CD8-positive, alpha-beta memory T cell (primary cell): ENCODE results near the gene AGAP2. TPM values are rescaled to one million over a fixed set of nuclear protein-coding genes. Genes with fewer than 3 reads are reported as not detected.
A peak's percentile ranks its signal among the peaks of the same experiment; 100 is the strongest.

ENCODE experiments used
- CTCF ChIA-PET: fragments of 350-600 bp; sonication (Branson Sonifier 250); formaldehyde crosslinking; loops from one replicate; lab custom pipeline; 2021; ENCODE audit warnings: antibody characterized with exemption; lab: Charles Lee
- POLR2A ChIA-PET: fragments of 350-600 bp; sonication (Branson Sonifier 250); formaldehyde crosslinking; loops from one replicate; lab custom pipeline; 2021; ENCODE audit warnings: antibody characterized with exemption; lab: Charles Lee
- DNase-seq, 5 donors: peaks; one replicate each; pipeline versions ENCODE4 v3.0.0 to v3.0.0-alpha.2; 2020 to 2022; ENCODE audit warnings: mixed read lengths in 1 of 5
- H3K27ac ChIP-seq: one replicate; pipeline ENCODE4 v1.7.0; 2013; ENCODE audit warnings: low read depth, mild to moderate bottlenecking, low read length, moderate library complexity
- H3K27me3 ChIP-seq: 2 replicates; pipeline ENCODE4 v1.7.0; 2013; ENCODE audit warnings: low read length, mild to moderate bottlenecking; ENCODE audit not compliant: insufficient read depth, poor library complexity, severe bottlenecking
- H3K36me3 ChIP-seq: 2 replicates; pipeline ENCODE4 v1.7.0; 2013; ENCODE audit warnings: mild to moderate bottlenecking, low read length, moderate library complexity; ENCODE audit not compliant: insufficient read depth
- H3K4me1 ChIP-seq: 2 replicates; pipeline ENCODE4 v1.7.0; 2013; ENCODE audit warnings: mild to moderate bottlenecking, low read length, moderate library complexity; ENCODE audit not compliant: insufficient read depth
- H3K4me3 ChIP-seq: 2 replicates; pipeline ENCODE4 v1.7.0; 2013; ENCODE audit warnings: mild to moderate bottlenecking, low read length
- H3K9me3 ChIP-seq: 2 replicates; pipeline ENCODE4 v1.7.0; 2013; ENCODE audit warnings: mild to moderate bottlenecking, low read length
- H3K27ac Mint-ChIP-seq, 8 donors: one replicate each; pipeline ENCODE4 v1.8.0; 2020 to 2021; ENCODE audit warnings: mixed read lengths in 8 of 8, mild to moderate bottlenecking in 6 of 8, inconsistent platforms in 3 of 8, moderate library complexity in 3 of 8
- H3K27me3 Mint-ChIP-seq, 2 donors: one replicate each; pipeline ENCODE4 v1.8.0; 2020 to 2021; ENCODE audit warnings: mixed read lengths in 2 of 2, mild to moderate bottlenecking in 1 of 2, moderate library complexity in 1 of 2
- H3K36me3 Mint-ChIP-seq, 3 donors: one replicate each; pipeline ENCODE4 v1.8.0; 2020 to 2021; ENCODE audit warnings: mixed read lengths in 3 of 3, inconsistent platforms in 1 of 3, mild to moderate bottlenecking in 1 of 3
- H3K4me1 Mint-ChIP-seq, 3 donors: one replicate each; pipeline ENCODE4 v1.8.0; 2020 to 2021; ENCODE audit warnings: mixed read lengths in 3 of 3, inconsistent platforms in 1 of 3, mild to moderate bottlenecking in 1 of 3
- H3K4me3 Mint-ChIP-seq, 7 donors: one replicate each; pipeline ENCODE4 v1.8.0; 2020 to 2021; ENCODE audit warnings: mixed read lengths in 7 of 7, mild to moderate bottlenecking in 6 of 7, moderate library complexity in 4 of 7, inconsistent platforms in 2 of 7
- H3K9me3 Mint-ChIP-seq, 5 donors: one replicate each; pipeline ENCODE4 v1.8.0; 2020 to 2022; ENCODE audit warnings: mixed read lengths in 5 of 5, mild to moderate bottlenecking in 3 of 5, moderate library complexity in 2 of 5, inconsistent platforms in 1 of 5
- polyA plus RNA-seq: library from polyadenylated mRNA; unstranded; fragments of 300-500 nt; fragmentation: Illumina TruSeq; gene quantifications from one replicate; pipeline ENCODE4 v1.2.3, GENCODE V29; 2021
- total RNA-seq, 2 experiments: library from RNA; stranded (reverse); gene quantifications; one replicate each; pipeline ENCODE4 v1.2.3, GENCODE V29; 2021

The AGAP2 gene
- total and polyA plus RNA-seq, 3 experiments from 2014 or later, result 6.4 to 31.7 (median 29.9) TPM

DNA sequence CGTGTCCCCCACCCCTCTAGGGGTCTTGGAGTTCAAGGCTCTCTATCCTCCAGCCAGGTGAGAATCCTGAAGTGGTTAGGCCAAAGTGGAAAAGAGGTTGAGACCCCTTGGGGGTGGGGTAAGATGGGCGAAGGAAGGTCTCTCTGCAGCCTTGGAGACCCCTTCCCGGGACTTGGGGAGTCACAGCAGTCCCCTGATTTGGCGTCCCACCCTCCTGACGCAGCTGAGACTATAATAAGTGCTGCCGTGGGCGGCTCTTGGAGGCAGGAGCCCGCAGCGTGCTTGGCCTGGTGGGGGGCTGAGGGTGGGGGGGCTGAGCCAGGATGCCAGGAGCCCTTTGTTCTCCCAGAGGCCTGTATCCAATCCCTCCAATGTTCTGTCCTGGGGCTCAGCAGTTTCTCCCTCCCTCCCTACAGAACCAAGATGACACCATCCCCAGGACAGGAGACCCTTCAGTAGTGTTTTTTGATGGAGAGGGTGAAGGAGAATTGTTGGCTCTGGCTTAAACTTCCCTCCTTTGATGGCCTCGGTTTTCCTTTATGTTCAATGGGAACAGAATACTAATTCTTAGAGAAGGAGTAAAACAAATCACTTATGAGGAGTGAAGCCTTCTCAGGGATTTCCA, 1.5 kb upstream of the AGAP2 start:
- peak overlapping the region in 6 of 7 donors; percentile 62 to 95 (median 79) for H3K4me3 Mint-ChIP-seq
- DNase-seq, result peak in 1 of 5 donors; percentile 44
- CTCF ChIA-PET, result interaction anchor here (0.7 to 2.7 kb wide), 8 partner anchors 14 to 253 kb away, joined by 3 to 11 read pairs (median 6); no protein-coding TSS in a partner anchor
- no peak overlapping the region for H3K4me3 ChIP-seq
- peaks cover under 1 to 45% (median 5%) of the 10 kb centered on the region in 3 donors for H3K36me3 Mint-ChIP-seq
- H3K9me3 ChIP-seq, result no peaks in the 10 kb centered on the region
- H3K4me1 ChIP-seq, result peaks cover 49% of the 10 kb centered on the region
- POLR2A ChIA-PET, result interaction anchor here (0.5 kb wide), 1 partner anchor 1051 kb away, joined by 3 read pairs; no protein-coding TSS in a partner anchor
- H3K36me3 ChIP-seq, result peaks cover 5% of the 10 kb centered on the region
- H3K4me1 Mint-ChIP-seq, result peaks cover 51 to 74% (median 53%) of the 10 kb centered on the region in 3 donors
- H3K27ac Mint-ChIP-seq, result peak overlapping the region; percentile 80 to 100 (median 96)
- H3K27me3 ChIP-seq, result no peaks in the 10 kb centered on the region
- H3K9me3 Mint-ChIP-seq, result no peaks in the 10 kb centered on the region
- H3K27me3 Mint-ChIP-seq, result peaks cover 0 to 3% of the 10 kb centered on the region in 2 donors
- peak overlapping the region; percentile 95 for H3K27ac ChIP-seq

DNA sequence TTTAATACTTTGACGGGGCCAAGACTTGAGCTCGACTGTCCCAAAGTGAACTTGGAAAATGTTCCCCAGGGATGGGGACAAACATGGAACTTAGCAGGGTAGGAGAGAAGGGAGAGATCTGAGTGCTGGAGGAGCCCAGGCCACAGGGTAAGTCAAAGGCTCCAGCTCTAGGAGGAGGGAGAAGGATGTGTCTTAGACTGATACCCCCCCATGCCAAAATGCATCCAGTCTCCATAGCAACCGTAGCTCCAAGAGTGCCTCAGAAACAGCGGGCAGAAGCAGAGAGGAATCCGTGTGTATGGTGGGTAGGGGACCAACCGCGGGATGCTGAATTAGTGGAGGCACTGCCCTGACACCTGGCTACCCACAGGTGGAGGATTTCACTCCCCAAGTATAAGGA, 845 bp upstream of the AGAP2 start:
- Mint-ChIP-seq H3K27ac (peak overlapping the region; percentile 80 to 97 (median 95)), H3K27me3 (peaks cover 0 to 5% of the 10 kb centered on the region in 2 donors), H3K4me1 (peaks cover 51 to 73% (median 53%) of the 10 kb centered on the region in 3 donors), H3K9me3 (no peaks in the 10 kb centered on the region), H3K36me3 (peaks cover 7 to 47% (median 11%) of the 10 kb centered on the region in 3 donors), H3K4me3 (peak overlapping the region; percentile 62 to 84 (median 77))
- Histone ChIP-seq H3K36me3 (peaks cover 11% of the 10 kb centered on the region), H3K4me3 (no peak overlapping the region), H3K4me1 (peaks cover 48% of the 10 kb centered on the region), H3K27ac (peak overlapping the region; percentile 95), H3K27me3 (no peaks in the 10 kb centered on the region), H3K9me3 (no peaks in the 10 kb centered on the region)
- CTCF ChIA-PET, result interaction anchor here (0.7 kb wide), 1 partner anchor 156 kb away, joined by 3 read pairs; no protein-coding TSS in a partner anchor
- DNase-seq, result no peak
- POLR2A ChIA-PET, result no interaction called here

GRCh38 chr12:57737467-57738460, 778 bp downstream of the AGAP2 start:
- Mint-ChIP-seq H3K27me3 (peaks cover 0 to 5% of the 10 kb centered on the region in 2 donors), H3K27ac (no peak overlapping the region), H3K9me3 (no peaks in the 10 kb centered on the region), H3K4me1 (peaks cover 46 to 61% (median 47%) of the 10 kb centered on the region in 3 donors), H3K4me3 (no peak overlapping the region), H3K36me3 (peaks cover 7 to 62% (median 12%) of the 10 kb centered on the region in 3 donors)
- Histone ChIP-seq H3K27ac (no peak overlapping the region), H3K36me3 (peaks cover 28% of the 10 kb centered on the region), H3K9me3 (no peaks in the 10 kb centered on the region), H3K4me3 (no peak overlapping the region), H3K4me1 (peaks cover 41% of the 10 kb centered on the region), H3K27me3 (no peaks in the 10 kb centered on the region)
- ChIA-PET POLR2A (interaction anchor here (0.7 to 0.9 kb wide), 2 partner anchors 13 to 15 kb away, joined by 3 to 10 read pairs; no protein-coding TSS in a partner anchor), CTCF (no interaction called here)
- DNase-seq, result peak in 1 of 5 donors; percentile 45

- DNase-seq, result peak in 1 of 5 donors; percentile 25
- POLR2A ChIA-PET, result interaction anchor here (0.7 to 0.9 kb wide), 2 partner anchors 12 to 14 kb away, joined by 3 to 10 read pairs; no protein-coding TSS in a partner anchor
- Mint-ChIP-seq H3K36me3 (peaks cover 7 to 69% (median 12%) of the 10 kb centered on the region in 3 donors), H3K9me3 (no peaks in the 10 kb centered on the region), H3K27ac (peak overlapping the region in 7 of 8 donors; percentile 48 to 88 (median 84)), H3K27me3 (peaks cover 0 to 5% of the 10 kb centered on the region in 2 donors), H3K4me3 (peak overlapping the region in 2 of 7 donors; percentile 49 to 56), H3K4me1 (peaks cover 39 to 53% (median 41%) of the 10 kb centered on the region in 3 donors)
- no peak overlapping the region for H3K27ac ChIP-seq
- H3K4me3 ChIP-seq, result no peak overlapping the region
- H3K27me3 ChIP-seq, result no peaks in the 10 kb centered on the region
- peaks cover 36% of the 10 kb centered on the region for H3K36me3 ChIP-seq
- CTCF ChIA-PET, result no interaction called here
- no peaks in the 10 kb centered on the region for H3K9me3 ChIP-seq
- H3K4me1 ChIP-seq, result peaks cover 32% of the 10 kb centered on the region
Observed at GRCh38 chr12:57736741-57737466, 1.6 kb downstream of the AGAP2 start.

DNA sequence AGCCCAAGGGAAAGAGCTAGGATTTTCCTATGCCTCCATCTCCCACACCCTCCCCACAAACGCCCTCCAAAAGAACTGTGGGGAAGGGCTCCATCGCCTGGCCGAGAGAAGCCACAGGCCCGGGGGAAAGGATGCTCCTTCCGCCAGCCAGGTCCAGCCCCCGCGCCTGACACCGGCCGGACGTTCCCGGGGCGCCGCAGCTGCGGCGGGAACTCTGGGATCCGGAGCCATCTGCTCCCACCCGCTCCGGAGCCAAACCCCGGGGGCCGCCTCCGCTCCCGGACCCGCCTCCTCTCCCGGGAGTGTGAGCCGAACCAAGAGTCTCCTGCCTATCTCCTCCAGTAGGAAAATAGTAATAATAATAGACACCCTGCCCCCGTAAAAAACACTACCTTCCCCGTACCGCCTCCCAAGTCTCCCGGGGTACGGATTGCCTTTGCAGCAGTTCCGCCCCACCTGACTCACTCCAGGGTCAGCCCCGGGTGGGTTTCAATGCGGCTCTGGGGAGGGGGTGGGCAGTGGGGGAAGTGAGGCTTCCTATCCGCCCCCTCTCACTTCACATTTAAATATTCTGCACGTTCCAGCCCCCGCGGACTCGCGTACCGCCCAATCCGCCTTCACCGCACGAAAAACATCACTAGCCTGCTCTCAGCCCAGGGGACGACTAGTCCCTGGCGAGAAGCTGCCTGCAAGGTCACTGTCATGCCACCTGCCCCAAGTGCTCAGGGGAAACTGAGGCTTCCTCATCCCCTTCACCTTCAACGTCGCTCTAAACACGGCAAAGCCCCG, 2.4 kb downstream of the AGAP2 start:
- peaks cover 0 to 4% of the 10 kb centered on the region in 2 donors for H3K27me3 Mint-ChIP-seq
- ChIA-PET CTCF (interaction anchor here (1.0 to 1.4 kb wide), 3 partner anchors 9 to 23 kb away, joined by 3 to 4 read pairs (median 4); partner anchors contain the start of gene TSPAN31), POLR2A (interaction anchor here (0.5 to 0.9 kb wide), 2 partner anchors 11 to 479 kb away, joined by 4 to 10 read pairs; no protein-coding TSS in a partner anchor)
- H3K4me1 Mint-ChIP-seq, result peaks cover 33 to 47% (median 38%) of the 10 kb centered on the region in 3 donors
- DNase-seq, result peak in 1 of 5 donors; percentile 44
- H3K4me3 ChIP-seq, result no peak overlapping the region
- H3K27ac ChIP-seq, result no peak overlapping the region
- no peaks in the 10 kb centered on the region for H3K9me3 Mint-ChIP-seq
- peaks cover 25% of the 10 kb centered on the region for H3K4me1 ChIP-seq
- peaks cover 10 to 73% (median 12%) of the 10 kb centered on the region in 3 donors for H3K36me3 Mint-ChIP-seq
- peak overlapping the region in 1 of 7 donors; percentile 47 for H3K4me3 Mint-ChIP-seq
- peak overlapping the region in 7 of 8 donors; percentile 26 to 88 (median 70) for H3K27ac Mint-ChIP-seq
- H3K27me3 ChIP-seq, result no peaks in the 10 kb centered on the region
- peaks cover 44% of the 10 kb centered on the region for H3K36me3 ChIP-seq
- no peaks in the 10 kb centered on the region for H3K9me3 ChIP-seq

DNA sequence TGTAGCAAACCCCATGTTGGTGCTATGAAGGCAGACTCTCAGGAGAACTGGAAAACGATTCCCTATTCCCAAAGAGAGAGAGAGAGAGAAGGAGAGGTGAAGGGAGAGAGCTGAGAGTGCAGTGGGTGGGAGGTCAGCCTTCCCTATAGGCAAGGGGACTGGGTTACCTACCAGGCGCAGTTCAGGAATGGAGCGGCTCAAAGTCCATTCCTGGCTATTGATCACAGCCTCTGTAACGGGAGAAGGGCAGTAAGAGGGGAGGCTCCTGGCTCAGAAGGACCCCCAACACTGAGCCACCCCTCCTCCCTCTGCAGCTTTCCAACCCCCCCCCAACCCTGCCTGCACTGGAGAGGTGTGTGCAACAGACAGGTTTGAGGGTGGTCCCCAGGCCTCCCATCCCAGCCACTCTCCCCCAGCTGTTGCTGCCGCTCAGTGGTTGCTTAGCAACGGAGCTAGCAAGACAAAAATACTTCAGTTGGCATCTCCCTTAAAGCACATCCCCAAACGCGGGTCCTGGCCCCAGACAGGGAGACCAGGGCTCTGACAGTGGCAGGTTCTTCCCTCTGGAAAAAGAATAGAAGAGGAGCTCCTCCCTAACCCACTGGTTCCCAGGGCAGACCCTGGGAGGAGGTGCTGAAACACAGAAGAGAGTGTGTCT, 3.2 kb downstream of the AGAP2 start:
- DNase-seq, result peak in 1 of 5 donors; percentile 38
- peak overlapping the region; percentile 37 to 93 (median 83) for H3K27ac Mint-ChIP-seq
- peaks cover 0 to 2% of the 10 kb centered on the region in 2 donors for H3K27me3 Mint-ChIP-seq
- peaks cover 26 to 39% (median 30%) of the 10 kb centered on the region in 3 donors for H3K4me1 Mint-ChIP-seq
- Histone ChIP-seq H3K4me3 (no peak overlapping the region), H3K4me1 (peaks cover 17% of the 10 kb centered on the region), H3K27ac (no peak overlapping the region), H3K27me3 (no peaks in the 10 kb centered on the region), H3K9me3 (no peaks in the 10 kb centered on the region), H3K36me3 (peaks cover 52% of the 10 kb centered on the region)
- H3K36me3 Mint-ChIP-seq, result peaks cover 12 to 77% (median 12%) of the 10 kb centered on the region in 3 donors
- CTCF ChIA-PET, result interaction anchor here (1.0 to 1.4 kb wide), 3 partner anchors 9 to 24 kb away, joined by 3 to 4 read pairs (median 4); partner anchors contain the start of gene TSPAN31
- POLR2A ChIA-PET, result interaction anchor here (0.5 kb wide), 1 partner anchor 478 kb away, joined by 4 read pairs; no protein-coding TSS in a partner anchor
- no peaks in the 10 kb centered on the region for H3K9me3 Mint-ChIP-seq
- H3K4me3 Mint-ChIP-seq, result peak overlapping the region in 2 of 7 donors; percentile 47 to 80
